OCI-LY1 (cell line): ENCODE data around the gene PTPN22.

ENCODE experiments used
- EZH2 ChIP-seq: fragments of 200-600 bp; sonication (generic), shearing (Covaris generic); IDR thresholded peaks from 2 replicates; pipeline ENCODE4 v1.8.0; 2017; ENCODE audit warnings: borderline replicate concordance, mixed run types, mild to moderate bottlenecking, antibody characterized with exemption, low read length, moderate library complexity, mixed read lengths
- TF ChIP-seq, protein P1 (sequence below): fragments of 200-600 bp; sonication (generic), shearing (Covaris generic); IDR thresholded peaks from 2 replicates; pipeline ENCODE4 v1.5.1; 2017; ENCODE audit warnings: mild to moderate bottlenecking, antibody characterized with exemption, low read length, moderate library complexity, mixed read lengths

DNA sequence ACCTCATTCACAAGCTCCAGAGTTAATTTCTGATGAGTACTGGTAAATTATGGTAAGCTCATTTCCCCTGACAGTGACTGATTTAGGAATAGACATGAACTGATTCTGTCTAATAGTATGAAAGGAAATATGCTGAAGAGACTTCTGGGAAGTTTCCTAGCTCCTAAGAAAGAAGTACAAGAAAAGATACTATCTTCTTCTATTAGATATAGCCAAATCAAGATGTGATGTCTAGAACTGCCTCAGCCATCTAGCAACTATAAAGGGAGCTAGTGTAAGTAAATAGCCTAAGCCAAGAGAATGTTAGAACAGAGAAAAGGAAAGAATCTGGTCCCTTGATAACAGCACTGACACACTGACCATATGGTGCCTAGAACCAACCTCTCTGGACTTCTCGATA lies 101.5 kb downstream of the PTPN22 start:
- TF ChIP-seq, protein P1, sequence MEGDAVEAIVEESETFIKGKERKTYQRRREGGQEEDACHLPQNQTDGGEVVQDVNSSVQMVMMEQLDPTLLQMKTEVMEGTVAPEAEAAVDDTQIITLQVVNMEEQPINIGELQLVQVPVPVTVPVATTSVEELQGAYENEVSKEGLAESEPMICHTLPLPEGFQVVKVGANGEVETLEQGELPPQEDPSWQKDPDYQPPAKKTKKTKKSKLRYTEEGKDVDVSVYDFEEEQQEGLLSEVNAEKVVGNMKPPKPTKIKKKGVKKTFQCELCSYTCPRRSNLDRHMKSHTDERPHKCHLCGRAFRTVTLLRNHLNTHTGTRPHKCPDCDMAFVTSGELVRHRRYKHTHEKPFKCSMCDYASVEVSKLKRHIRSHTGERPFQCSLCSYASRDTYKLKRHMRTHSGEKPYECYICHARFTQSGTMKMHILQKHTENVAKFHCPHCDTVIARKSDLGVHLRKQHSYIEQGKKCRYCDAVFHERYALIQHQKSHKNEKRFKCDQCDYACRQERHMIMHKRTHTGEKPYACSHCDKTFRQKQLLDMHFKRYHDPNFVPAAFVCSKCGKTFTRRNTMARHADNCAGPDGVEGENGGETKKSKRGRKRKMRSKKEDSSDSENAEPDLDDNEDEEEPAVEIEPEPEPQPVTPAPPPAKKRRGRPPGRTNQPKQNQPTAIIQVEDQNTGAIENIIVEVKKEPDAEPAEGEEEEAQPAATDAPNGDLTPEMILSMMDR, result no peak
- no peak for TF ChIP-seq EZH2
